SW480 (cell line): Measurements from ENCODE around the gene HSPA1B.
"Not testable (repeated sequence)": the region's sequence is repeated elsewhere in the genome, so short reads cannot be mapped to it uniquely, and the experiment has no call there.

ENCODE experiments used
- DNase-seq: peaks from one replicate; pipeline ENCODE4 v3.0.0-alpha.2; 2016; ENCODE audit warnings: low spot score

Gene HSPA1B

GRCh38 chr6:31860349-31860748 is 32.8 kb downstream of the HSPA1B start:
- DNase-seq, result no peak

- no peak for DNase-seq
Observed at GRCh38 chr6:31861150-31861549, 33.6 kb downstream of the HSPA1B start.

DNA sequence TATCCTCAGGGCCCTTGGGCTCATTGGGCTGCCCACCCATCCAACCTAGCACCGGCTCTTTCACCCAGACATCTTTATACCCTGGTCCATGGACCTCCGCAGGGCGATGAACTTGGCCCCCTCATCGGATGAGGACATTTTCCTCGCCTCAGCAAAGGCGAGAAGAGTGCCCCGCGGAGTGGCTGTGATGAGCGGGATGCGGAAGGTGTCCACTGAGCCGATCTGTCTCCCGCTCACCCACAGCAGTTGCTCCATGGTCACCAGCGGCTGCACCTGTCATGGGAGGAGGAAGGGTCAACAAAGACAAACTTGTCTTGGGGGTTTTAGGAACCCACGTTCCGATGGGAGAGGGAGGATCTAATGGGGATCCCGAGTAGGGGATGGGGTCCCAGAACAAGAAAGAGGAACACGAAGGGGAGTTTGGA is 34.4 kb downstream of the HSPA1B start:
- DNase-seq, result no peak

- DNase-seq, result peak; percentile 99
Observed at GRCh38 chr6:31862344-31863235, 35.1 kb downstream of the HSPA1B start, which contains the start of gene NEU1. TSS of gene NEU1 (minus strand) at chr6:31862821. CDS start at chr6:31862776, 45 bp downstream.

- DNase-seq, result not testable (repeated sequence)
Observed at GRCh38 chr6:31864123-31864562, 36.6 kb downstream of the HSPA1B start.

DNA sequence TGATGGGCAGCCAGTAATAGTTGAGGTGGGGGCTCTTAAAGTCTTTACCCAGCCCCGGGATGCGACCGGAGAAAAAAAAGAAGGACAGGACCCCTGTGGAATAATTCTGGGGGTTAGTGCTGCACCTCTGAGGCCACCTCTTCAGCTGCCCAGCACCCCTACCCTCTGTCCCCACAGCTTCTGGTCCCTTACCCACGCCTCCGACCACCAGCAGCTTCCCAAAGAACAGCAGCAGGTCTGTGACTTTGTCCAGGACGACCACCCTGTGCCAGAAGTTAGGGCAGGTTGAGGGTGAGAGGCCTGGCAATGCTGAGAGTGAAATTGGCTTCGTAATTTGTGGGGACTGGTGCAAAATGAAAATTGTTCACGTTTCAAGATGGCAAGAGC is 37.3 kb downstream of the HSPA1B start:
- no peak for DNase-seq

DNA sequence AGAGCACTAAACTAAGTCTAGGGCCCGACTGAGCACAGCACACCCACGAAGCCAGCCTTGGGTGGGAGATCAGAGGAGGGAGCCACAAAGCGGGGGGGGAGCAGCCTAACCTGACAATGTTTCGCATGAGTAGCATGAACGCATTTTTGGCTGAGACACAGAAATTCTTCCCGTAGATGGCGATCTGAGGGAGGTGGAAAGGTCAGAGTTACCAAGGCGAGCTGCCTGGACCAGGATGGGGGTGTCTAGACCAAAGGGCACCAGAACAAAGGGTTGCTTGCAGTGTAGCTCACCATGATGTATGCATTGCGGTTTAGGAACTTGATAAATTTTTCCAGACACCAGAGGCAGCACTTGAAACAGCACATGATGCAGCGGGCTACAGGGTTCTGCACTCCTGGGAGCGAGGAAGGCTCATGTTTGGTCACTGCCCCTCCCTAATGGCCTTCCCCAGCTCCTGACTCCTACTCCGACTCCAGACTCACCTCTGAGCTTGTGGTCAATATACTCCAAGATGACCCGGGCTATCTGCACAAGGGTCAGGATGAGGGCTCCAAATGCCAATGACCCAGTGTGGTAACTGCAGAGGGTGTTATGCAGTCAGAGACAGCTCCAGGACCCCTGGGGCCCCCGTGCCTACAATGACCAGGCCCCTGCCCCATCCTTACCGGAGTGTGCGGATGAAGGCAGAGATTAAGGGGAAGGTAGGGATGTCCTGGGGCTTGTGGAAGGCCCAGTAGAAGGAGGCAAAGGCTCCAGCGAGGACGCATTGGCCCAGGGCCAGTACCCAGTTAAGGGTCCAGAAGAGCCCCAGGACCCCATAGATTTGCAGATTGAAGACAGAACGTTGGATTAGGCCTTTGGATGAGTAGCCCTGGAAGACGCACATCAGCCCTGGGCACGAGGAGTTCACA is 37.9 kb downstream of the HSPA1B start:
- DNase-seq, result peak; percentile 74

GRCh38 chr6:31868658-31868971 is 41.1 kb downstream of the HSPA1B start:
- DNase-seq, result not testable (repeated sequence)

GRCh38 chr6:31869343-31869742 is 41.8 kb downstream of the HSPA1B start:
- DNase-seq, result no peak

DNA sequence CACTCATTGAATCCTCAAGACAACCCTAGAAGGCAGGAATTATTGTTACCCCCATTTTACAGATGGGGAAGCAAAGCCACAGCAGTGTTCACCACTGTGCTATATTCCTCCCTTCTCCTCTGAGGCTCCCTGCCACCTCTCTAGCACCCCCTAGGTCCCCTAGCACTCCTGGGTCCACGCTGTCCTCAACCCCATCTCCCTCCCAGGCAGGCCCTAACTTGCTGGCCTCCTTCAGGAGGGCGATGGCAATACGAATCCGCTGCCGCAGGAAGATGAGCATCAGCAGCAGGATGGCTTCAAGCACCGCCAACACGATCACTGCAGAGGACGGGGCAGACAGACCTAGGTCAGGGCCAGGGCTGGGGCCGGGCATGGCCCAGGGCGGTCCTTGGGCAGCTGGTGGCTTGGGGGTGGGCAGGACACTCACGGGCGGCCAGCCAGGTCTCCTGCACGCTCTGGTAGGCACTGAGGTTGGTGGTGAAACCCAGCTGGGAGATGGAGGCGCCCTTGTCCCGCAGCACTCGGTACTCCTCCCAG is 42.9 kb downstream of the HSPA1B start:
- no peak for DNase-seq

GRCh38 chr6:31871046-31871659 is 43.6 kb downstream of the HSPA1B start:
- DNase-seq, result no peak

DNA sequence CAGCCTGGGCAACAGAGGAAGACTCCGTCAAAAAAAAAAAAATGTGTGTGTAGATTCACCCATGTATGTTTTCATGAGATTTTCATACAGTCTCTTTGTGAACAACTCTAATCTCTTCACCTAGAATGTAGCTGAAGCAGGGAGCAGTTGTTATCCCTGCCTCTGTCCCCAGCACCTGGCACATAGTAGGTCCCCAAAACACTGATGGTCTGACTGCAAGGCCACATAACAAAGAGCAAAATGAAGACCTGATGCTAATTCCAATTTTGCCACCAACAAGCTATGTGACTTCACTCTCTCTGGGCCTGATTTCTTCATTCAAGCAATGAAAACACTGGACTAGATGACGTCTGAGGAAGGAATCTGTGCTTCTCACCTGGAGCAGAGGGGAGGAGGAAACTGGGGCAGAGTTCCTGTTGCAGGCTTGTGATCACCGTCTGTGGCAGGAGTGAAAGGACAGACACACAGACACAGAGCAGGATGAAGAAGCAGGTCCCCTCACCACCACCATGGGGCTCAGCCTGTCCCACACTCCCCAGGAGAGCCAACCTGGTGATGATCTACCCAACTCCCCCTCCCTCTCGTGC is 46.6 kb downstream of the HSPA1B start:
- no peak for DNase-seq

- no peak for DNase-seq
Observed at GRCh38 chr6:31874836-31875572, 47.5 kb downstream of the HSPA1B start.

GRCh38 chr6:31875877-31876276 is 48.3 kb downstream of the HSPA1B start:
- no peak for DNase-seq

GRCh38 chr6:31876357-31876756 is 48.8 kb downstream of the HSPA1B start:
- DNase-seq, result no peak

DNA sequence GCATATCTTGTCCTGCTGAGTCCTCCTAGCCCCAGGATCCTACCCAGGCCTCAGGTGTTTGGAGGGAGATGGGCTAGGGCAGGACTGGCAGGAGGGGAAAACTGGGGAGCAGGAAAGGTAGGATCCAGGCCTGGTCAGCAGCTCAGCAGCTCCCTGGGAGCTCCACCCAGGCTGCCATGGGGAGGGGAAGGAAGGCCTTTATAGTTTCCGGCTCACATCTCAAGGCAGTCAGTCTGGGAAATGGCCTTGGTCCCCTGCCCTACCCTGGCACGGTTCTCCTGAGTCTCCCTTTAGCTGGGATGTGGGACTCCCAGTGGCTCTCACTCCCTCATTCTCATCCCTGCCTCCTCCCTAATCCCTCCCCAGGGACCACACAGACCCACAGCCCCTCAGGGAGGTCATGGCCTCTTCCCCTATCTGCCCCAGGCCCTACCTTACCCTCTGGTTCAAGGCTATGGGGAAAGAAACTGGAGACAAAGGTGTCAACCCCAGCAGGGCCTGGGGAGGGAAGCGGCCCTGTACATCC is 49.6 kb downstream of the HSPA1B start:
- no peak for DNase-seq

DNA sequence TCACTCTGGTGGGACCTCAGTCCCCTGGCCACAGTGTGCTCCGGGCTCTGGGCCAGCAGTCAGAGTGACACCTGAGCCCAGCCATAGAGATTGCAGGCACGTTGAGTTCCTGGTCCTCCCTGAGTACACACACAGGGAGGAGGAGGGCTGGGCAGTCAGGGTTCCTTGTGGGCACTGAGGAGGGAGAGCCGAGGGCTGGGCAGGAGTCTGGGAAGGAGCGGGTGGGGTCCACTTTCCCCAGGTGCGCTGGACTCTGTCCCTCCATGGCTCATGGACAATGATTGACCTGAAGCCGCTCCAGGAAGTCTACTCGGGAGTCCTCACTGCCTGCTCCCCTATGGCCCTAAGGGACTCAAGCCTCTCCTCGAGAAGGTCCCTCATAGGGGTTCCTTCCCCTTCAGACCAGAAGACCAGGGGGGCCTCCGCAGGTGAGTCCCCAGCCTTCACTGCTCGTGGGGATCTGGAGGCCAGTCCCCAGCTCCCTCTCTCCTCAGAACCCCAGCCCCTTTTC is 50.2 kb downstream of the HSPA1B start:
- DNase-seq, result no peak

DNA sequence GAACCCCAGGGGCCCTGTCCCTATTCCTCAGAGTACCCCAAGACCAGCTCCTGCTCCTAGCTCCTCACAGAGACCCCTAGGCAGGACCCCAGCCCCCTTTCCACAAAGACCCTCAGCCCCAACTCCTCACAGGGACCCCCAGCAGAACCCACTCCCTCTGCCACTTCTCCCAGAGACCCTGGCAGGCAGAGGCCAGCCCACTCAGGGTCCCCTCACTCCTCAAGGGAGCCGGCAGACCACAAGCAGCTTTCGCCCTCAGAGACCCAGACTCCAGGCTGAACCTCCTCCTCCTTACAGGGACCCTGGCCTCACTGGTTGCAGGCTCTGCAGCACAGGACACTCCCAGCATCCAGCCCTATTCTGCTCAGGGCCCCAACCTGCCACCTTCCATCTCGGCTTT is 50.7 kb downstream of the HSPA1B start:
- DNase-seq, result no peak

- DNase-seq, result no peak
Observed at GRCh38 chr6:31878726-31879125, 51.2 kb downstream of the HSPA1B start, which contains the start of gene SLC44A4. TSS of gene SLC44A4 (minus strand) at chr6:31878997. CDS start at chr6:31878980, 17 bp downstream.

- no peak for DNase-seq
Observed at GRCh38 chr6:31879143-31879542, 51.6 kb downstream of the HSPA1B start.
